Measurements from ENCODE around the gene KLF12.

Gene KLF12

GRCh38 chr13:74115133-74115532 is 19.1 kb downstream of the KLF12 start:
- peaks cover 100% of the 10 kb centered on the region for H3K79me2 ChIP-seq (ENCODE audit: insufficient read depth, low read length)

DNA sequence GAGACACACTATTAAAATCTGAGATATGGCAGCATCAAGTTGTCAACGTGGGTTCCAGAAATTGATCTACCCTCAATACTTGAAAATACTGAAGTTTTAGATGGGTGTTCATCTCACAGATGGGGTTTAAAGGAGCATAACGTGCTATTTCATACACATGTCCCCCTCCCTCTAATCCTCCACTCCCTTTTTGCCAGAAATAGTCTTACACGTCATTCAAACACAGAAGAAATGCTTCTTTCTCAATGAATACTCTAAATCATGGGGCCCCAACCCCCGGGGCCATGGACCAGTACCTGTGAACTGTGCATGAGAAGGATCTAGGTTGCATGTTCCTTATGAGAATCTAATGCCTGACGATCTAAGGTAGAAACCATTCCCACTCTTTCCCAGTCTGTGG is 19.6 kb downstream of the KLF12 start:
- H3K79me2 ChIP-seq (ENCODE audit: insufficient read depth, low read length), result peaks cover 100% of the 10 kb centered on the region

More at GRCh38 chr13:74115133-74115532, 19.1 kb downstream of the KLF12 start:
- DNase-seq, result no peak
- H3K9ac ChIP-seq (ENCODE audit: low read depth, low read length), result no peak overlapping the region
- H2AFZ ChIP-seq (ENCODE audit: low read depth, low read length), result no peak overlapping the region
- no peak for TF ChIP-seq EZH2 (IDR thresholded peaks at IDR 0.05; ENCODE audit: borderline replicate concordance, low read depth, low read length, severe bottlenecking)
- no peak for TF ChIP-seq CTCF (IDR thresholded peaks at IDR 0.05; ENCODE audit: borderline replicate concordance, extremely low read depth, low read length, poor library complexity, severe bottlenecking)
- peaks cover 16% of the 10 kb centered on the region; the same call in 1 of the 2 replicates for H4K20me1 ChIP-seq (ENCODE audit: insufficient read depth, low read length)
- H3K36me3 ChIP-seq (ENCODE audit: insufficient read depth, low read length), result peaks cover 18% of the 10 kb centered on the region
- ATAC-seq (ENCODE audit: insufficient read depth, low read depth), result no peak; the same call in 2 of the 3 replicates
- H3K9me3 ChIP-seq (ENCODE audit: insufficient read depth, low read length, severe bottlenecking), result peaks cover 20% of the 10 kb centered on the region
- no peak overlapping the region for H3K27ac ChIP-seq (ENCODE audit: low read length)
- peaks cover 11% of the 10 kb centered on the region; the same call in 1 of the 2 replicates for H3K4me1 ChIP-seq (ENCODE audit: insufficient read depth, low read length)
- no peak overlapping the region for H3K4me2 ChIP-seq (ENCODE audit: insufficient read depth, low read length)
- no peak overlapping the region for H3K4me3 ChIP-seq (ENCODE audit: low read depth in 1 of 2, low read length in 2 of 2)
- no peaks in the 10 kb centered on the region for H3K27me3 ChIP-seq (ENCODE audit: insufficient read depth, low read length, poor library complexity)

GRCh38 chr13:74114202-74114601 is 20.0 kb downstream of the KLF12 start:
- no peak for DNase-seq
- peaks cover 10% of the 10 kb centered on the region for H3K9me3 ChIP-seq (ENCODE audit: insufficient read depth, low read length, severe bottlenecking)
- H3K9ac ChIP-seq (ENCODE audit: low read depth, low read length), result no peak overlapping the region
- peaks cover 100% of the 10 kb centered on the region for H3K79me2 ChIP-seq (ENCODE audit: insufficient read depth, low read length)
- peaks cover 18% of the 10 kb centered on the region; the same call in 1 of the 2 replicates for H4K20me1 ChIP-seq (ENCODE audit: insufficient read depth, low read length)
- H3K27ac ChIP-seq (ENCODE audit: low read length), result no peak overlapping the region
- no peaks in the 10 kb centered on the region for H3K27me3 ChIP-seq (ENCODE audit: insufficient read depth, low read length, poor library complexity)
- H3K36me3 ChIP-seq (ENCODE audit: insufficient read depth, low read length), result peaks cover 8% of the 10 kb centered on the region
- ATAC-seq (ENCODE audit: insufficient read depth, low read depth), result no peak
- no peak overlapping the region for H3K4me3 ChIP-seq (ENCODE audit: low read depth in 1 of 2, low read length in 2 of 2)
- TF ChIP-seq EZH2 (IDR thresholded peaks at IDR 0.05; ENCODE audit: borderline replicate concordance, low read depth, low read length, severe bottlenecking) (no peak), CTCF (IDR thresholded peaks at IDR 0.05; ENCODE audit: borderline replicate concordance, extremely low read depth, low read length, poor library complexity, severe bottlenecking) (no peak)
- no peak overlapping the region for H2AFZ ChIP-seq (ENCODE audit: low read depth, low read length)
- H3K4me2 ChIP-seq (ENCODE audit: insufficient read depth, low read length), result no peak overlapping the region
- peaks cover 11% of the 10 kb centered on the region; the same call in 1 of the 2 replicates for H3K4me1 ChIP-seq (ENCODE audit: insufficient read depth, low read length)

More for the DNA sequence above, 19.6 kb downstream of the KLF12 start:
- ATAC-seq (ENCODE audit: insufficient read depth, low read depth) (no peak), DNase-seq (no peak)
- Histone ChIP-seq H3K9me3 (ENCODE audit: insufficient read depth, low read length, severe bottlenecking) (peaks cover 15% of the 10 kb centered on the region), H3K36me3 (ENCODE audit: insufficient read depth, low read length) (peaks cover 13% of the 10 kb centered on the region), H3K9ac (ENCODE audit: low read depth, low read length) (no peak overlapping the region), H3K4me3 (ENCODE audit: low read depth in 1 of 2, low read length in 2 of 2) (no peak overlapping the region), H4K20me1 (ENCODE audit: insufficient read depth, low read length) (peaks cover 18% of the 10 kb centered on the region; the same call in 1 of the 2 replicates), H3K27ac (ENCODE audit: low read length) (no peak overlapping the region), H3K4me2 (ENCODE audit: insufficient read depth, low read length) (no peak overlapping the region), H3K27me3 (ENCODE audit: insufficient read depth, low read length, poor library complexity) (no peaks in the 10 kb centered on the region), H3K4me1 (ENCODE audit: insufficient read depth, low read length) (peaks cover 11% of the 10 kb centered on the region; the same call in 1 of the 2 replicates), H2AFZ (ENCODE audit: low read depth, low read length) (no peak overlapping the region)
- TF ChIP-seq EZH2 (IDR thresholded peaks at IDR 0.05; ENCODE audit: borderline replicate concordance, low read depth, low read length, severe bottlenecking), result no peak
- no peak for TF ChIP-seq CTCF (IDR thresholded peaks at IDR 0.05; ENCODE audit: borderline replicate concordance, extremely low read depth, low read length, poor library complexity, severe bottlenecking)
